Measurements from ENCODE around the gene SPSB4. TPM values are rescaled to one million over a fixed set of nuclear protein-coding genes. Genes with fewer than 3 reads are reported as not detected.

Gene SPSB4
- total and polyA plus RNA-seq, 9 donors = 13.1 to 29.8 (median 26.6) TPM

DNA sequence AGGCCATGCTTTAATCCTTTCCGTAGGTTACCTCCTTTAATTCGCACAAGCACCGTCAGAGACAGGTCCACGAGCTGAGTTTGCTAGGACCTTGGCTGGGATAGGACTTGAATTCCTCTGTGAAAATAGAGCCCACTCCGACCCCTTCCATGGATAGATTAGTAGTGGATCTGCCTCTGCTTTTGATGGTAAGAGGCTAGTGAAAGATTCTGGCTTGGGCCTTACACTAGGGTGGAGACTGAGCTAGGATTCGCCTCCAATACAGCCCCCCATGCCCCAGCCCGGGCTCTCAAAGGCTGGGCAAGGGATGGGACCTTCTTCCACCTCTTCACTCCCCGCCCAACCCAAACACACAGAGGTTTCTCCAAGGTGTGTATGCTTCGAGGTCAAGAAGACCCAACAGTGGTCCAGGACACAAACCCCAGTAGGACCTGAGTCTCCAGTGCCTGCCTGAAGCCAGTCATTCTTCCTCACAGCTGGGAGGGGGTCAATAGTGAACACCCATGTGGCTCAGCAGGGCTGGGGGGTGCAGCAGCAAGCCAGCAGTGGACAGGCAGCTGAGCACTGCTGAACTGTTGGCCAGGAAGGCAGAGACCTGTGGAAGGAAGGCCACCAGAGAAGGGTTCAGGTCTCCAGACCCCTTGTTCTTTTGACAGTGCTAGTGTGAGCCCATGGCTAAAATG is 75.7 kb downstream of the SPSB4 start:
- peak overlapping the region; percentile 65 for H3K27ac ChIP-seq (ENCODE audit: low read length)
- DNase-seq = no peak
- peaks cover 2% of the 10 kb centered on the region for H3K36me3 ChIP-seq (ENCODE audit: control insufficient read depth, insufficient read depth, low read length)
- H3K4me1 ChIP-seq (ENCODE audit: control insufficient read depth, insufficient read depth, low read length) = peaks cover 52% of the 10 kb centered on the region
- H3K4me3 ChIP-seq (ENCODE audit: low read length) = no peak overlapping the region
- H3K27me3 ChIP-seq (ENCODE audit: control insufficient read depth, insufficient read depth, low read length) = no peaks in the 10 kb centered on the region
- 82% methylated on average over 3 of the region's 9 CpGs for WGBS (ENCODE audit: insufficient coverage)
- no peaks in the 10 kb centered on the region for H3K9me3 ChIP-seq (replicated peaks; ENCODE audit: control insufficient read depth, low read depth, low read length)

DNA sequence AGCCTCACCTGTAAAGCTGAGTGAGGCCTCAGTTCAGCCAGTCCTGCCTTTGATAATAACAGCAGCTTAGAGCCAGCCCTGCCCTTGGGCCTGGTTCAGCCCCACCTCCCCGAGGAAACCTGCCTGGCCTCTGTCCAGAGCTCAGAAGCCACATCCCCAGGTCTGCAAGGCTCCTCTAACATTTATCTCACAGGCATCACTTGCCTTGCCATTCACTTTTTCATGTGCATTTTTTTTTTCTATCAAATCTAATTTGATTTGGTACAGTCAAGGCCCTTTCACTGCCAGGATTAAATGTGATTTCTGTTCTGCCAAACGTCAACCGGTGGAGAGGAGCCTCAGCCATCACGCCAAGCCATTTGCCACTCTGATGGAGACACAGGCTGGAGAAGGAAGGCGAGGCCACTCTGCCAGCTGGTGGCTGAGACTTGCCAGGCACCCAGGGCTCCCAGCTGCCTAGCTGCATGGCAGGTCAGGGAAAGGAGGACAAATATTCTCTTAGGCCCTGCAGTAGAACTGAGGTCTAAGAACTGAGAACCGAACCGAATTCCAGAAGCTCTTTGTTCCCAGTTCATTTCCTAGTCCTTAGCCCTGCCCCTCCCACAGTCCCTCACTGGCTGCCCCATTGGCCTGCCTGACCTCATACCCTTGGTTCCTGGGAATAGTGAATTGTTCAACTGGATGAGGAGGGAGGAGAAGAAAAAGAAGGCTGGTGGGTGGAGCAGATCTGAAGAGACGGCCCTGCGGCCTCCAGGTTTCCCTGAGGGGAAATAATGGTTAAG is 76.4 kb downstream of the SPSB4 start:
- Histone ChIP-seq H3K27ac (ENCODE audit: low read length) (peak overlapping the region; percentile 88), H3K4me1 (ENCODE audit: control insufficient read depth, insufficient read depth, low read length) (peaks cover 52% of the 10 kb centered on the region), H3K9me3 (replicated peaks; ENCODE audit: control insufficient read depth, low read depth, low read length) (peaks cover 2% of the 10 kb centered on the region), H3K36me3 (ENCODE audit: control insufficient read depth, insufficient read depth, low read length) (peaks cover 2% of the 10 kb centered on the region), H3K4me3 (ENCODE audit: low read length) (no peak overlapping the region), H3K27me3 (ENCODE audit: control insufficient read depth, insufficient read depth, low read length) (no peaks in the 10 kb centered on the region)
- peak; percentile 64 for DNase-seq
- WGBS (ENCODE audit: insufficient coverage) = 73% methylated on average over 7 of the region's 9 CpGs

DNA sequence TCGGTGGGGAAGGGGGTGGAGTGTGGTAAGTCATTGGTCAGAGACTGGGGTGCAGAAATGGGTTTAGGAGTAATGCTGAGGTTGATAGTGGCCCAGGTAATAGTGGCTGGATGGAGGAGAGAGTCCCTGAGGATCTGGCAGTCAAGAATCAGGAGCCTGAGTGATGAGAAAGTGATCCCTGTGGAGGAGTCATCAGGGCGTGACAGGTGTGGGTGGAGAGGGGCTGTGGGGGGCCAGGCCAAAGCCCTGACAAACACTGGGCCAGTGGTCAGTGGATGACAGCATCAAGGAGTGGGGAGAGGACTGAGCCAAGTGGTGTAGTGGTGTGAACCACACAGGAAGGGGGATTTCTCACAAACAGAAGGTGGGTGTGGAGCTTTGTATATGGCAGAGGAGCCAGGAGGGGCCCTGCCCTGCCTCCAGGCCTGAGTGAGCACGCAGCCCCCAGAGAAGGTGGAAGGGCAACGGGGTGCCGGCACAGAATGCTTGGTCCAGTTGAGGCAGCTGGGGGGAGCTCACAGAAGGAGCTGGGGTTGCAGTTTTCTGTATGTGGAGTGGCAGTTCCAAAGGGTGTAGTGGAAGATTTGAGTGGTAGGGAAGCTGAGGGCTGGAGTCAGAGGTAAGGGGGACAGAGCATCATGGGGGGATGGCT is 77.1 kb downstream of the SPSB4 start:
- Histone ChIP-seq H3K4me3 (ENCODE audit: low read length) (no peak overlapping the region), H3K36me3 (ENCODE audit: control insufficient read depth, insufficient read depth, low read length) (peaks cover 2% of the 10 kb centered on the region), H3K27me3 (ENCODE audit: control insufficient read depth, insufficient read depth, low read length) (no peaks in the 10 kb centered on the region), H3K4me1 (ENCODE audit: control insufficient read depth, insufficient read depth, low read length) (peaks cover 52% of the 10 kb centered on the region), H3K9me3 (replicated peaks; ENCODE audit: control insufficient read depth, low read depth, low read length) (peaks cover 2% of the 10 kb centered on the region), H3K27ac (ENCODE audit: low read length) (peak overlapping the region; percentile 88)
- no peak for DNase-seq
- WGBS (ENCODE audit: insufficient coverage) = 86% methylated on average over 5 of the region's 5 CpGs

DNA sequence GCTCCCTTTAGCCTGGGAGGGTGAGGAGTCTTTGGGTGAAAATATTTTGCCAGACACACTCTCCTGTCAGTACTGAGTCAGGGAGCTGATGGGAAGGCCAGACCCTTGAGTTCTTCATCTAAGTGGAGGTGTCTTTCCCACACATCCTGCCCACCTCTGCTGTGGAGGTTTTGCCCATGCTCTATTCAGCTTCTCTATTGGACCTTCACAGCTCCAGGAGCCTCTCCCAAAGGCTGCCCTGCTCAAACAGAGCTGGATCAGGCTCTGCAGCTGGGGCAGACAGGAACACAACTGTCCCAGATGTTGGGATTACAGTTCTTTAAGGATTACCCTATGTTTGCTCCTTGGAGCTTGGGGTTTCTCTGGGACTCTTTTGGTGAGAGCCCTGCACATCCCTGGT is 77.9 kb downstream of the SPSB4 start:
- Histone ChIP-seq H3K36me3 (ENCODE audit: control insufficient read depth, insufficient read depth, low read length) (peaks cover 2% of the 10 kb centered on the region), H3K9me3 (replicated peaks; ENCODE audit: control insufficient read depth, low read depth, low read length) (peaks cover 2% of the 10 kb centered on the region), H3K4me1 (ENCODE audit: control insufficient read depth, insufficient read depth, low read length) (peaks cover 48% of the 10 kb centered on the region), H3K27me3 (ENCODE audit: control insufficient read depth, insufficient read depth, low read length) (no peaks in the 10 kb centered on the region), H3K4me3 (ENCODE audit: low read length) (no peak overlapping the region), H3K27ac (ENCODE audit: low read length) (peak overlapping the region; percentile 88)
- DNase-seq = no peak

DNA sequence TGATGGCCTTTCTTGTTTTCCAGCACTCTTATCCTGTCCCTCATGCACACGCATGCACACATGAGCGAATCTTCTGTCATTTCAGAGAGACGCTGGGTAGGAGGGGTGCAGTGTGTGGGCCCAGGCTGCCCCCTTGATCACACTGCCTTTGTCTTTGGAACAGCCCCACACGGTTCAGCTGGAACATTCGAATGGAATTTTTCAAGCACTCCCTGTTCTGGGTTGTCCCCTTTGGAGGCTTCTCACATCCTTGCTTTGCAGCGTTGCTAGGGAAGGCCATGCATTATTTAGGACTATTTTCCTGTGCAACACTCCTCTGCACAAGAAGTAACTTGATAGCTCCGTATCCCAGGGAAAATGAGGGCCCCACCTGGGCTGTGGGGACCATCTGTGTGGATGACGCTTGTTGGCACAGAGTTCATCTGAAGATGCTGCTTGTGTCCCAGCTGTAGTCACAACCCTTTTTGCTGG is 78.4 kb downstream of the SPSB4 start:
- peaks cover 48% of the 10 kb centered on the region for H3K4me1 ChIP-seq (ENCODE audit: control insufficient read depth, insufficient read depth, low read length)
- H3K27me3 ChIP-seq (ENCODE audit: control insufficient read depth, insufficient read depth, low read length) = no peaks in the 10 kb centered on the region
- H3K9me3 ChIP-seq (replicated peaks; ENCODE audit: control insufficient read depth, low read depth, low read length) = peaks cover 2% of the 10 kb centered on the region
- 13% methylated on average over 4 of the region's 8 CpGs for WGBS (ENCODE audit: insufficient coverage)
- peak; percentile 99 for DNase-seq
- peak overlapping the region; percentile 88 for H3K27ac ChIP-seq (ENCODE audit: low read length)
- peaks cover 2% of the 10 kb centered on the region for H3K36me3 ChIP-seq (ENCODE audit: control insufficient read depth, insufficient read depth, low read length)
- no peak overlapping the region for H3K4me3 ChIP-seq (ENCODE audit: low read length)

DNA sequence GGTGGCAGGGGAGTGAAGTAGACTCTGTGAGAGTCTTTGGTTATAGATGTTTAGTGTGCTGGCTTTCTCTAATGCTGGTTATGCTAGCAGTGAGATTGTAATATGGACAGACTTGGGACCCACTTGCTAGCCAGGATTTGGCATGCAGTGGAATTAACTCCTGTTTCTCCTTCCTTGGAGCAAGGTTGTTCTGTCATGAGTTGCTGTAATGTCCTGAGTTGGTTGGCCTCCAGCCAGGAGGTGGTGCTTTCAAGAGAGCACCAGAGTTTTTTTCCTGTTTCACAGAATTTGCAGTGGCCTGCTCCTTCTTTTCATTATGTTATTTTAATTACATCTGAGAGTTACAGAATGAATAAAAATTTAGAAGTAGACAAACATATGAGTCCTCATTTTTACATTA is 92.4 kb downstream of the SPSB4 start:
- DNase-seq = no peak
- H3K27me3 ChIP-seq (ENCODE audit: control insufficient read depth, insufficient read depth, low read length) = no peaks in the 10 kb centered on the region

DNA sequence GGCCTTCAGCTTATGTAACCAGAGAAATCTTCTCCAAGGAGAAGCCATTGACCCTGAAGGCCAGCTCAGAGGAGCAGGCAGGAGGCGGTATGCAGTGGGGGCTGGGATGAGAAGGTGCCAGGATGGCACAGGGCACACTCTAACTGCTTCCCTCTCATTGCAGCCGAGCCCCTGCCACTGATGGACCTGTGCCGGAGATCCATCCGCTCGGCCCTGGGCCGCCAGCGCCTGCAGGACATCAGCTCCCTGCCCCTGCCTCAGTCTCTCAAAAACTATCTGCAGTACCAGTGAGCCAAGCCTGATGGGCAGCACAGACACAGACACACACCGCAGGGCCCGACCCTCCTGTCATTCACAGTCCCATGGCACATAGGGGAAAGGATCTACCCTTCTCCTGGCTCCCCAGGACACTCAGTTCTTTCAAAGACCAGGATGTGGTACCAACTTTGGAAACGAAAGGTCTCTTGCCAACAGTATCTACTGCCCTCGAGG is 95.9 kb downstream of the SPSB4 start:
- no peaks in the 10 kb centered on the region for H3K9me3 ChIP-seq (replicated peaks; ENCODE audit: control insufficient read depth, low read depth, low read length)
- peaks cover 22% of the 10 kb centered on the region for H3K36me3 ChIP-seq (ENCODE audit: control insufficient read depth, insufficient read depth, low read length)
- H3K4me3 ChIP-seq (ENCODE audit: low read length) = no peak overlapping the region
- peaks cover 10% of the 10 kb centered on the region for H3K4me1 ChIP-seq (ENCODE audit: control insufficient read depth, insufficient read depth, low read length)
- whole genome bisulfite sequencing (ENCODE audit: insufficient coverage) = 84% methylated on average over 7 of the region's 11 CpGs
- H3K27me3 ChIP-seq (ENCODE audit: control insufficient read depth, insufficient read depth, low read length) = no peaks in the 10 kb centered on the region
- H3K27ac ChIP-seq (ENCODE audit: low read length) = no peak overlapping the region
- no peak for DNase-seq

More for the DNA sequence above, 92.4 kb downstream of the SPSB4 start:
- Histone ChIP-seq H3K4me1 (ENCODE audit: control insufficient read depth, insufficient read depth, low read length) (no peaks in the 10 kb centered on the region), H3K36me3 (ENCODE audit: control insufficient read depth, insufficient read depth, low read length) (peaks cover 16% of the 10 kb centered on the region), H3K27ac (ENCODE audit: low read length) (no peak overlapping the region), H3K9me3 (replicated peaks; ENCODE audit: control insufficient read depth, low read depth, low read length) (peaks cover 6% of the 10 kb centered on the region), H3K4me3 (ENCODE audit: low read length) (no peak overlapping the region)

DNA sequence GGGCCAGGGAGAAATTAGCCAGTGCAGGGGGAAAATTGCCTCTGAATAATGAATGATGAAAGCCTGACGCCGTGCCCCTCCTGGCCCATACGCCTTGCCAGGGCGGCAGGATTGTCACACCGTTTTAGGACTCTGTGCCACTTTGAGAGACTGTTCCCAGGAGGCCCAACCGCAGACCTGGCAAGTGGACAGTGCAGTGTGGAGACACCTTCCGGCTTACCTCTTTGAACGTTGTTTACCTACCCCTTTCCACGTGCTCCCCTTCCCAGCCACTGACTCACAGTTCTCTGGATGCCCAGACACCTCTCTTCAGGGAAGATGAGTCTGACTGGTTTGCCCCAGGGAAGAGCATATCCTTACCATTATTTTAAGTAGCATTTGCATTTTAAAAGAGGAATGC is 96.5 kb downstream of the SPSB4 start:
- 81% methylated on average over 8 of the region's 9 CpGs for WGBS (ENCODE audit: insufficient coverage)
- Histone ChIP-seq H3K27me3 (ENCODE audit: control insufficient read depth, insufficient read depth, low read length) (no peaks in the 10 kb centered on the region), H3K4me3 (ENCODE audit: low read length) (no peak overlapping the region), H3K9me3 (replicated peaks; ENCODE audit: control insufficient read depth, low read depth, low read length) (no peaks in the 10 kb centered on the region), H3K4me1 (ENCODE audit: control insufficient read depth, insufficient read depth, low read length) (peaks cover 13% of the 10 kb centered on the region), H3K27ac (ENCODE audit: low read length) (no peak overlapping the region), H3K36me3 (ENCODE audit: control insufficient read depth, insufficient read depth, low read length) (peaks cover 22% of the 10 kb centered on the region)
- no peak for DNase-seq

DNA sequence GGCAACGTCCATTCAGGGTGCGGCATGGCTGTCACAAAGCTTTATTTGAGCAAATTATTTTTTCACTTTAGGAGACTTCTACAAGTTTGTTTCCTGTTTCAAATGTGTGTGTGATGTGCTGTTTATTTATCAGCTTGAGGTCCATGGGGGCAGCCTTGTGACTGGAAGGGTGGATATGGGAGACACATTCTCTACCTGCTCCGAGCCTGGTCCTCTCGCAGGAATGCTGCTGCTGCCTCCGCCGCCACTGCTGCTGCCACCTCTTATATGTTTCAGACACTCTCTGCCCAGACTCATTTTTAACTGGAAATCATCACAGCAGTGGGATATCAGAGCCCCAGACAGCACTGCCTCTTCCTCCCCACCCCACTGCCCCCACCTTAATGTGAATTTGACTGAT is 97.0 kb downstream of the SPSB4 start:
- DNase-seq = no peak
- WGBS (ENCODE audit: insufficient coverage) = 96% methylated on average over 4 of the region's 6 CpGs
- peaks cover 18% of the 10 kb centered on the region for H3K4me1 ChIP-seq (ENCODE audit: control insufficient read depth, insufficient read depth, low read length)
- no peaks in the 10 kb centered on the region for H3K9me3 ChIP-seq (replicated peaks; ENCODE audit: control insufficient read depth, low read depth, low read length)
- no peak overlapping the region for H3K4me3 ChIP-seq (ENCODE audit: low read length)
- H3K27me3 ChIP-seq (ENCODE audit: control insufficient read depth, insufficient read depth, low read length) = no peaks in the 10 kb centered on the region
- H3K27ac ChIP-seq (ENCODE audit: low read length) = no peak overlapping the region
- H3K36me3 ChIP-seq (ENCODE audit: control insufficient read depth, insufficient read depth, low read length) = peaks cover 22% of the 10 kb centered on the region

DNA sequence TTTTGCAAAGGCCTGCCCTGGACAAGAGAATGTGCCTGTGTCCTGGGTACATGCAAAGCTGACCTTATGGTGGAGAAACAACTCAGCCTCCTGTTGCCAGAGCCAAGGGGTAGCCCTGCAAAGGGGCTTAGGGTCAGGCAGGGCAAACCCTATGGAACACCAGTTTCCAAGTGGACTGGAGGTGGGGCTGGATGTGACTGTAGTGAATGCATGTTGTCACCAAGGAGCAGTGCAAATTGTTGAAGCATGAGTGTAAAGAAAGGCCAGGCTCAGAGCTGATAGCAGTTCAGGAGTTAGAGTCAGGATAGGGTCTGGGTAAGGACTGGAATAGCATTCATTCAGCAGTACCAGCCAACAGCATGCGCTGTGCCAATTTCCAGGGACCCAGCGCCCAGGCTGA is 97.6 kb downstream of the SPSB4 start:
- Histone ChIP-seq H3K27ac (ENCODE audit: low read length) (no peak overlapping the region), H3K4me3 (ENCODE audit: low read length) (no peak overlapping the region), H3K4me1 (ENCODE audit: control insufficient read depth, insufficient read depth, low read length) (peaks cover 21% of the 10 kb centered on the region), H3K9me3 (replicated peaks; ENCODE audit: control insufficient read depth, low read depth, low read length) (no peaks in the 10 kb centered on the region), H3K36me3 (ENCODE audit: control insufficient read depth, insufficient read depth, low read length) (peaks cover 22% of the 10 kb centered on the region), H3K27me3 (ENCODE audit: control insufficient read depth, insufficient read depth, low read length) (no peaks in the 10 kb centered on the region)
- DNase-seq = no peak
- WGBS (ENCODE audit: insufficient coverage) = 100% methylated on average over 1 of the region's 2 CpGs

Data from muscle of leg (tissue), 11 donors.